GM19395 (cell line): ENCODE measurements around the gene FAM20C.

Experiments
- ATAC-seq: cut with Tn5 transposase; IDR thresholded peaks from one replicate; pipeline ENCODE4 v1.9.1; 2021; ENCODE audit warnings: mild to moderate bottlenecking, moderate library complexity; ENCODE audit not compliant: unreplicated experiment

The FAM20C gene

DNA sequence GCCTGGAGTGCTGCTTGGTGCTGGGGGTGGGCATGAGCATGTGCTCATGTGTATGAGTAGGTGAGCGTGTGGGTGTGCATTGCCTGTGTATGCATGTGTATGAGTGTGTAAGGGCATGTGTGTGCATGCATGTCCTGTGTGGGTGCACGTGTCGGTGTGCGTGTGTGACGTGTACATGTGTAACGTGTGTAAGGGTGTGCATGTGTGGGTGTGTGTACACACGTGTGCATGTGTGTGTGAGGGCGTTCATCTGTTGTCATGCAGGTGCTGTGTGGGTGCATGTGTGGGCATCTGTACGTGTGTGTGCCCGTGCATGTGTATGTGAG, 30.3 kb downstream of the FAM20C start:
- ATAC-seq = no peak

DNA sequence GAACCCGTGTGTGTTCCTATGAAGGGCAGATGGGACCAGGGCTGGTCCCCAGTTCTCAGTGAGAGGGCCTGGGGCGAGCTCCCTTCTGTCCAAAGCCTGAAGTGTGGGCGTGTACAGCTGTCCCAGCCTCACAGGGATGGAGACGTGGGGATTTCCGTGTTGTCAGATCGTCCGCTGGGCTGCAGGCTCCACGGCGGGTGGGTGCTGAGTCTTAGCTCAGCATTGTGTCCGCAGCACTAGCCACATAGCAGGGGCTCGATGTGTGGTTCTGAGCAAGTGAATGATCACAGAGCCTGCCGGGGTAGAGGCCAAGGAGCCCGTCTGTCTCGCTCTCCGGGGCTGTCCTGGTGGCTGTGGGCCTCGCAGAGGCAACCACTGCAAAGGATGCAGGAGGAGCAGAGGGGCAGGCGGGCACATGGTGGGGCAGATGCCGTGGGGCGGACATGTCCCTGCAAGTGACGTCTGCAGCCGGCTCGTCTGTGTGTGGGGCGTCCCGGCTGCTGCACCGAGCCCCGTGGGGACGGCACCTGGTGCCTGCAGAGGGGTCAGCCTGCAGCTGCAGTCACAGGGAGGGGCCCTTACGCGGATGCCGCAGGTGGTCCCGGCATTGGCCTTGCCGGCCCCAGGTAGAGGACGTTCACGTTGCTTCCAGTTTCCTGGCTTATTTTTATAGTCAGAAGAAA, 30.9 kb downstream of the FAM20C start:
- ATAC-seq = no peak

DNA sequence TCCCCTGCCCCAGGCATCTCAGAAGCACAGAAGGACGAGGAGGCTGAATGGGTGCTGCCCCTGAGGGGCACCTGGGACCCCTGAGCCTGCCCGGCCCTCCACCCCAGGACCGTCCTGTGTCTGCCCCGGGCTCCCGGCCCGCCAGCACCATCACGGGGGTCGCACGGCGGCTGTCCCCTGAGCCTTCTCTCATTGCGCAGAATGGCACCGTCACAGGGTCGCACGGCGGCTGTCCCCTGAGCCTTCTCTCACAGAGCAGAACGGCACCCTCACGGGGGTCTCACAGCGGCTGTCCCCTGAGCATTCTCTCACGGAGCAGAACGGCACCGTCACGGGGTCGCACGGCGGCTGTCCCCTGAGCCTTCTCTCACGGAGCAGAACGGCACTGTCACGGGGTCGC, 31.5 kb downstream of the FAM20C start:
- ATAC-seq = no peak

DNA sequence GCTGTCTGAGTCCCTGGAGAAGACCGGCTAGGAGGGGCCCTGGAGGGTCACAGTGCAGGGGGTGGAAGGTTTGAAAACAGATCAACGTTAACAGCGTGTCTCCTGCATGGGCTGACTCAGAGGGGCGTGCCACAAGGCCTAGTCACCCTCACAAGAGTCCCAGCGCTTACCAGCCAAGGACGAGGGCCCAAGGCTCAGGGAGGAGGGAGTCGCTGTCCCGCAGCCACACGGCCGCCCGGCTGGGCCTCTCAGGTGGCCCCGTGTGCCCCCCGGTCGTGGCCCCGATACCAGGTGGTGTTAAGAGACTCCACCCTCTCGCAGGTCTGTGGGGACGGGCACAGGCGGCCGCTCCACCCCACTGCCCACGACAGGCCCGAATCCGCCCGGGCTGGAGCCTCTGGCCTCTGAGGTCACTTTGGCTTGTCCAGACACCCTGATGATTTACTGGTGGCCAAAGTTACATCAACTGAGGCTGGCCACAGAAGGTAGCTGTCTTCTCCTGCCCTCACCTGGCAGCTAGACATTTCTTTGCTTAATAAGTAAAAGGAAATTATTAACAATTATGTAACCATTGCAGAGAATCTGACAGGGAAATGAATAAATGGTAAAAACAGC, 34.0 kb downstream of the FAM20C start:
- no peak for ATAC-seq

DNA sequence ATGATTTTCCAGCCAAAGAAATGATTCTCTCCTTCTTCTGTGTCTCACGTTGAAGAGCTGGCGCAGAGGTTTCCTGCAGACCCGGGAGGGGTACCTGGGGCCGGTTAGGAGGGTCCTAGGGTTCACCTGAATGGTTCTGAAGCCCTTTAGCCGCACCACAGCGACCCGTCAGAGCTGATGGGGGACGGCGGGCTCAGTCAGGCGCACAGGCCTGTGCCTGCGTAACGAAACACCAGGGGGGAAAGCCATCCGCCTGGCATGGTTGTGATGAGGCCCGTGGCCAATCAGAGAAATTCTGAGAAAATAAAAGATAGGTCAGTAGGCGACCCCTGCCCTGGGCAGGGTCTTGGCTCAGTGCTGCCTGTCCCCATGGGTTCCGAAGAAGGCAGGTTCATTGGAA, 35.6 kb downstream of the FAM20C start:
- no peak for ATAC-seq

DNA sequence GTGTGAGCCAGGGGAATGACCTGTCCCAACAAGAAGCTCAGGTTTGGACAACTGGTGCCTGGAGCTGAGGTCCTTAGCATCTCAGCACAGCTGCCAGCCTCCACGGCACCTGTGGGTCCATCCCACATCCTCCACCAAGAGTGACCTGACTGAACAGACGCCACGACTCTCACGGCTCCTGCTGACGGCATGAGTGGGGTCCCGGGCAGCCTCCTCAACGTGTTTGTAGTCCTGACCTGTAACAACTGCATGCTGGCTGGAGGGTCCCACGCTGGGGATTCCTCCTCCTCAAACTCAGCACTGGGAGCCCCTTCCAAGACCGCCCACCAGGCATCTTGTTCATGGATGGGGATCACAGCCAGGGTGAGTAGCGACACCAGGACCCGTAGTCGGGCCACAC, 36.2 kb downstream of the FAM20C start:
- ATAC-seq = no peak

DNA sequence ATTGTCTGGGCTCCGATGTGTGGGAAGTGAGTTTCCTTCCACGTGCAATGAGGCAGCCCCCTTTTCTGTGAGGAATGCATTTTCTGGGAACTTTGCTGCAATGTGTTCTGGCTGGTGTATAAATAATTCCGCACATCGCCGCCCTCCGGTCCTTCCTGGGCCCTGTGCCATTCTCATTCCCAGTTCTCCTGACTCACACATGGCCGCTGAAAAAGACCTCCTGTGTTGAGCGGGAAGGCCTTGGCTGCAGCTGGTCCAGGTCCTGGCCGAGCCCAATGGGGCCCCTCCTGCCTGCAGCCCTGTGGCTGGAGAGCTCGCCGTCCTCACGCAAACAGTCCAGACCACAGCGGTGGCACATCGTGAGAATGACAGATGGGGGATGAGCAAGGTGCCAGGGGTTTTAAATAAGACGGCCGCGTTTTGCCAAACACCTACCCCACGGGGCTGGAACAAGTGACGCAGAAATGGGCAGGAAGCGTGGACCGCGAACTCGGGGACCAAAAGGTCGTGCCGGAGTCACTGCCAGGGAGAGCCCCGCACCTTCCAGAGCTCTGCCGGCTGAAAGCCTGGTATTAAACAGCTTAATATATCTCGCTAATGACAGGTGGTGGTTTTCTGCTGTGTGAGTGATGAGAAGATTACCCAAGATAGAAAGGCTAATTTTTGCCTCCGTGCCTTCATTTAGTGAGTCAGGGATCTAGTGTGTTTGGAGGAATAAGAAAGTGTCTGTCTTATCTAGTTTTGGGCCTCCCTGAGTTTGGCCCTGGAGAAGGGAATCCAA, 37.0 kb downstream of the FAM20C start:
- ATAC-seq = no peak

DNA sequence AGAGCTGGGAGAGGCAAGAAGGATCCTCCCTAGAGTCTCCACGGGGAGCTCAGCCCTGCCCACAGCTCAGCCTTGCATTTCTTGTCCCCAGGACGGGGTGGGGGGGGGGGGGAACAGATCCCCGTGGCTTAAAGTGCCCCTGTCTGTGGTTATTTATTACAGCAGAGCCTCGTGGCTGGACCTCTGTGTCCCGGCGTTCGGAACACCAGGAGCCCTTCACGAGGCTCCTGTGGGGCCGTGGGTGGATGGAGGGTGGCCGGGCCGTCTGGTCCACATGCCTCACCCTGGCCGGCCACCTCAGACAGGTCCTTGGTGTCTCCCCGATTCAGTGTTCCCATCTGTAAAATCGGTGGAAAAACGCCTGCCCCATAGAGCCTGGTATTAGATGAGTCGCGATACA, 37.9 kb downstream of the FAM20C start:
- no peak for ATAC-seq

DNA sequence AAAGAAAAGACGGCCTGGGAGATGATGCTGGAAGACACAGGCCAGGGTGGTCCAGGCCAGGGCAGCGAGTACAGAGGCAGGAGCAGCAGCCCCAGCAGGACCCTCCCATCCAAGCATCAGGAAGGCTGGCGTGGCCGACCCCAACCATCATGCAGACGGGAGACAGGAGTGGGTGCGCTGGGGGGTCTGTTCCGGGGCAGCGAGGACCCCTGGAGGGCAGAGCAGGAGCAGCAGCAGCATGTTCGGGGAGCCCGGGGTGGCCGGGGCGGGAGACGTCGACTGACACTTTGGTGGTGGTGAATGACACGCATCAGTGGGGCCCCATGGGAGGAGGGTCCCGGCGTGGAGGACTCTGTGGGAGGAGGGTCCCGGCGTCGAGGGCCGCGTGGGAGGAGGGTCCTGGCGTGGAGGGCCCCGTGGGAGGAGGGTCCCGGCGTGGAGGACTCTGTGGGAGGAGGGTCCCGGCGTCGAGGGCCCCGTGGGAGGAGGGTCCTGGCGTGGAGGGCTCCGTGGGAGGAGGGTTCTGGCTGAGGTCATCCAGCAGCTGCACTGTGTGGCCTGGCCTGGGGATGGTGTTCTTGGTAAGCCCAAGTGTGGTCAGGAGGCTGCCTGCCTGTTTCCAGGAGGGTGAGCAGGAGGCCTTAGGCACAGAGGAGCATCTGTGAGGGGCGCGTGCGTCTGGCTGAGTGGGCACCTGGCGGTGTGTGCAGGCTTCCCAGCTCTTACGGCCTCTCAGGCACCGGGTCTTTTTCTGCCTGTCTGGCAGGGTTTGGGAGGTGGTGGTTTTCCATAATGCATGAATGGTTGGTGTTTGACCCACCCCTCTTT, 38.9 kb downstream of the FAM20C start:
- ATAC-seq = no peak

DNA sequence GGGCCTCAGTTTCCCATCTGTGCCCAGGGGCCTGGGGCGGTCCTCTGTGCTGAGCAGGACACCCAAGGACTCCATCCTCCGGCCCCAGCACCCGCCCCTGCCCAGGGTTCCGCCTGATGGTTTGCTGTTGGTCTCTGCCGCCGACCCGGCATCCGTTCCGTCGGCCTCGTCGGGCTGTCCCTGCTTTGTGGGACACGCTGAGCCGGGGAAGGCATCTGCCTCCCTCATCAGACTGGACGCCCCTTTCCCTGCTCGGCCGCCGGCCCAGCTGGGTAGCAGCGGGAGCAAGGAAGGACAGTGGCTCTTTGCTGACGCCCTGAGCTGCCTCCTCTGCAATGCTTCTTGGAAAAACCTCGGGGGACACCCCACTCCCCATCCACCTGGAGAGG, 39.5 kb downstream of the FAM20C start:
- no peak for ATAC-seq

DNA sequence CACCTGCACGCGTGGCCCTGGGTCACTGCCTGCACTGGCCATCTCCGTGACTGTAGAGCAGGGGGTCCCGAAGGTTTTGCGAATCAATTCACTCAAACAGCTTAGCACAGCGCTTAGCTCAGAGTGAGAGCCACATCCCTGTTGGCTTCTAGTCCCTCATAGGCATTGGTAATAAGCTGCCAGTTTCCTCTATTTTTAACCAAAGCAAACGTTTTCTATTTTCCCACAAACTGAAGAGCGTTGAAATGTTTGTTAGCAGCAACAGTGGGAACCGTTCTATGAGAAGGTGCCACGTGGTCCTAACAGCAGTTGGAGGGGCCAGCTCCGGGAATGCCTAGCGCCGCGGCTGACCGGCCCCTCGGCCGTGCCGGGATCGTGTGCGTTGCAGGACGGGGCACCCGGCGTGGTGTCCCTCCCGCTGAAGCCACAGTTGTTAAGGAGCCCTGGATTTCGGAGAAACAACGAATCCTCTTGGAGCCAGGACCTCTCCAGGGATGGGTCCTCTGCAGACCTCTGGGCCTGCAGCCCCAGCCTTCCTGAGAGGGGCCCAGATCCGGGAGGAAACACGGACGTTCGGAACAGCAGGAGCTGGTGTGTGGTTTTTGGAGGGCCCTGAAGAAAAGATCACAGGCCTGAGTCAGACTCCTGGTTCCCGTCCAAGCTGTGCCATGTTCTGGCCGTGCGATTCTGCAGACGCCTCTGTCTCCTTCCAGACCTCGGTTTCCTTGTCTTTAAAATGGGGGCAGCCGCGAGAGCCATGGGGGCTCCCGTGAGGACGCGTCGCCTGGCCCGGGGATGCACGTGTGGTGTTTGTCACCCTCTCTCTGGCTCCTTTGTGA, 40.3 kb downstream of the FAM20C start:
- no peak for ATAC-seq

DNA sequence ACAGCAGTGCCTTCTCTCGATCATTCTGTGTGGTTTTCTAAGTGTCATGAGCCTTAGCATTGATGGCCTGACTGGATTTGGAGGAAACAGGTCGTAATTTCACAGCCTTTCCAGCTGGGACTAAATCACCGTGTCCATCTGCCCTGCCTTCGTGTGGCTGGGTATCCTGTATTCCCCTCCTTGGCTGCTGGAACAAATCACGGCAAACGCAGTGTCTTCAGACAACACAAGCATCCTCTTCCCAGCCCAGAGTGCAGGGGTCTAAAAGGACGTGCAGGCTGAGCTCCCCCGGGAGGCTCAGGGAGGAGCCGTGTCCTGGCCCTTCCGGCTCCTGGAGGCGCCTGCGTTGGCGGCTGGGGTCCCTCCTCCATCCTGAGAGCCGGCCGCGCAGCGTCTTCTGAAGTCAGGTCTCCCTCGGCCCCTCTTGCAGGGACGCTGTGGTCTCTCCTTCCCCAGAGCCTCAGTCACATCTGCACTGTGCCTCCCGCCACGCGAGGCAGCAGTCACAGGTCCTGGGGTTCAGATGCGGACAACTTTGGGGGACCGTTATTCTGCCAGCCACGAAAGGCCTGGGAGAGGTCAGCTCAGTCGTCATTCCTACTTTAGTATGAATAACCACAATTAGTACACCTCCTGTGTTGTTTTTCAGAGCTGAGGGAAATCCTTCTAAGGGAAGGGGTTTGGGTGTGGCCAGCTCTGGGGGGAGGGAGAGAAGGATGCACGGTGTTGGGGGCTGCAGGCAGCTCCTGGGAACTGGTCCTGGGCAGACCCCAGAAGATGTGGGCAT, 41.1 kb downstream of the FAM20C start:
- ATAC-seq = no peak

DNA sequence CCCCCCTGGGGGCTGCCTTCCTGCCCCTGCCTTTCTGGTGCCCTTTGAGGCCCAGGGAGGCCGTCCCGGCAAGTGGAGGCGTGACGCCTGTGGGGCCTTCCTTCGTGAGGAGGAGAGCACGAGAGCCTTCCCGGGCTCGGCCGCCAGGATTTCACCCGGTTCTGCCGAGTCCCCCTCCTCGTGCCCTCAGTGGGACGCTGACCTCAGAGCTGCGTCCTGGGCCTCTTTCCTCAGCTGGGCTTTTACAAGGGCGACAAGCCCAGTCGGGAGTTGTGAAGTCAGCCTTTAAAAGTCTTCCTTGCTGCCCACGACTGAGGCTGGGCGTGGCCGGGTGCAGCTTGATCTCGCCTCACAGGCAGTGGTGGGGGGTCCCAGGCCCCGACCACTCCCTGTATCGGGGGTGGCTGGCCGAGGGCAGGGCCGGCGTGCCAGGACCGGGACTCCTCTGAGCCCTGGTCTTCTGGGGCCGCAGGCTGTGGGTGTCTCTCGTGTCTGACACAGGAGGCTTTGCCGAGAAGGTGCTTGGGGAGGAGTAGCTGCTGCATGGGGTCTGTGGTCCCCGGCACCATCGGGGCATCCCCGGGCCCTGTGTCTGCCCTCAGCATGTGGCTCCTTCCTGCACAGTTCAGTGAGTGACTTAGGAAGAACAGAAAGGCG, 41.8 kb downstream of the FAM20C start:
- no peak for ATAC-seq

DNA sequence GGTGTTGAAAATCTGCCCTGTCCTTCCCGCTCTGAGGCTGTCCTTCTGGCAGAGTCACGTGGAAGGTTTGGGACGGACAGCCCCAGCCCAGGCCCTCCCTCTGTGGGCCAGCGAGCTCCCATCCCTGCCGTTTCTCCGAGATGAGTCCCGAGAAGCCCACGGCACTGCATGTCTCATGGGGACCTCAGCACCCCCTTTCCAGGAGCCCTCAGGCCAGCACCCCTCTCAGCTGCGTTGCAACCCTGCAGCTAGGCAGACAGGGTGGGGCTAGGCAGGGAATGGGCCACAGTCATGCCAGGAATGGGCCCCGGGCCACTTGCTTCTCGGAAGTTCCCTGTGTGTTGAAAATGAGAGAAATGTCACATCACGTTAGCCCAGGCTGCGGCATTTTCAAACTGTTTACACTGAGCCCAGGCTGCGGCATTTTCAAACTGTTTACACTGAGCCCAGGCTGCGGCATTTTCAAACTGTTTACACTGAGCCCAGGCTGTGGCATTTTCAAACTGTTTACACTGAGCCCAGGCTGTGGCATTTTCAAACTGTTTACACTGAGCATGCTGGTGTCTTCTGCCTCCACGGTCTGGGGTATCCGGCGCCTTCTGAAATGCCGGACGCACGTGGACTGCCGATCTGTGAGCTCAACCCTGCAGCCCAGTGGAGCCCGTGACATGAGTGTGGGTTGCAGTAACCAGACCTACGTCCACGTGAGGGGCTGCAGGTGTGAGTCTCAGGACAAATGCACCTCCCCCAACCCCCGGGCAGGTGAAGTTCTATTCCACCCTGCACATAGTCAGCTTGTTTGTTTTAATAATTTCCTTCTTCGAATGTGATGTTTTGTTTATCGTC, 42.6 kb downstream of the FAM20C start:
- ATAC-seq = no peak

DNA sequence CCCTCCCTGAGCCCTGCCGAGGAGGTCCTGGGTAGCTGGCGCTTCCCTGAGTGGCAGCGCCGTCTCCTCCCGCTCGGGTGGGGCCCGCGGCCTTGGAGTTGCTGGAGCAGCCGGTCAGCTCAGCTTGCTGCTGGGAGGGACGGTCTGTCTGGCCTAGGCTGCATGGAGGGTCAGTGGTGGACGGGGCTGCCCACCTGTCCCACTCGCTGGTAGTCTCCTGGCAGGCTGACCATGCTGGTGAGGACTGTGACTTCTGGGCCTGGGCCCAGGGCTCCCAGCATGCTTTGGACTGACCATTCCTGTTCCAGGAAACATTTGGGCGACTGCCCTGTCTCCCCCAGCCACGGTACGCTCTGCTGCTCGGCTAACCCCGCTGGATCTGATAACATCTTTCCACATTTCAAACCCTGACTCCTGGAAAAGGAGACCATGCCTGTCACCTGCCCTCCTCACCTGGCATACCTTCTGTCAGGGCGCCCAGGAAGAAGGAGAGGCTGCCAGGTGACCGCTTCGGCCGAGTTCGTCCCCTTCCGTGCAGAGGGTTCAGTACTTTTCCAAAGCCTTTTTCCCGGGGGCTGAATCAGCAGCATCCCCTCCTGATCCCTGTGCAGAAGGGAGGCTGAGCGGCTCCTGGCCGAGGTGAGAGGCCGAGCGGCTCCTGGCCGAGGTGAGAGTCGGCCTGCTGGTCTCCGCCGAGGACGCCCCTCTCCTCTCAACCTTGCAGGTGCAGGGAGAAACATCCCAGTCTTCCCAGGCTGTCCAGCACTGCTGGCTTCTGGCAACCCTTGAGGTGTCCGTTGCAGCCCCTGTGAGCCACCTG, 43.4 kb downstream of the FAM20C start:
- no peak for ATAC-seq

DNA sequence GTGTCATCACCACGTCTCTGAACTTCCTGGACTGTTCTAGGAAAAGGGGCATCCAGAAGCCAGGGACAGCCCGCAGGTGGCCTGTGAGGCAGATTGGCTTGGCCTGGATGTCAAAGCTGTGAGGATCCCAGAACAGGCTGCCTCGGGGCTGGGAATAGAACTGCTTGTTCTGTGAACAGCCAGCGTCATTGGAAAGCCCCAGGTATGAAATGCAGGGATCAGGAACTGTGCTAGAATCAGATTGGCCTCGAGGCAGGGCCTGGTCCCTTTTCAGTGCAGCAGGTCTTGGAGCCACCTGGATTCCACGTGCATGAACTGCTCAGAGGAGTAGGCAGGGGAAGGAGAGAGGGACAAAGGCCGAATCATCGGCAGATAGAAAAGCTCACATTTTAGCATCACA, 44.6 kb downstream of the FAM20C start:
- ATAC-seq = no peak

DNA sequence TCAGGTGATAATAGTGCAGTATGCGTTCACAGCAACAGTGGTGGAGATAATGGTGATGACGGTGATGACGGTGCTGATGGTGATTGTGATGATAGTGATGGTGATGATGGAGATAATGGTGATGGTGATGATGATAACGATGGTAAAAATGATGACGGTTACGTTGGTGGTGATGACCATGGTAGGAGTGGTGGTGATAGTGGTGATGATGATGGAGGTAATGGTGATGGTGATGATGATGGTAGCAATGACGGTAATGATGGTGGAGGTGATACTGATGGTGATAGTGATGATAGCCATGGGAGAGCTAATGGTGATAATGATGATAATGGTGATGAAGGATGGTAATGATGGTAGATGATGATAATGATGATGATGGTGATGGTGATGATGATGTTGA, 45.0 kb downstream of the FAM20C start:
- ATAC-seq = no peak
